Measurements from ENCODE around the gene MYH6. TPM values are rescaled to one million over a fixed set of nuclear protein-coding genes. Genes with fewer than 3 reads are reported as not detected.
"Not testable (repeated sequence)": the region's sequence is repeated elsewhere in the genome, so short reads cannot be mapped to it uniquely, and the experiment has no call there.

The MYH6 gene
- total and polyA plus RNA-seq, 2 of the 13 experiments (the other 11 are each of a cell fraction or from before 2014, with no cell fraction given) = 0.01 TPM; not detected in 1

DNA sequence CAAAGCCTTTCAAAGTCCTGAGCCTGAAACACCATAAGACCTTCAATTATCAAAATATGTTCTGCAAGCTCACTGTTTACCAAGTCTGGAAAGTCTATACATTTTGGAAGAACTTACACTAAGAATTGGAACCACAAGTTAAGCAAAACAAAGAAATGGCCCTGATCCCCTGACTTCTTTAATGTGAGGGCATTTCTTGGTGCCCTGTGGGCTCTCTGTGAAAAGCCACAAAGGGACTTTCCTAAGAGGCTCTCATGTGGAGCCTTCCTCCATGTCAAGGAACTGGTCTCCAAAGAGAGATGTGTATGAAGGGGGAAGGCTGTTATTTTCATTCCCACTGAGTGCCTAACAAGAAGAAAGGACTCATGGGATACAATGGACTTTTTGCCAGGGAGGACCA is 13.5 kb upstream of the MYH6 start:
- no peak overlapping the region for H3K4me2 ChIP-seq (ENCODE audit: low read depth, low read length)
- in situ Hi-C loops (cut with HindIII; ENCODE audit: extremely low pct_ligation_motif_present, low pct_unique_long_range_greater_than_20kb) (no loop called here), intact Hi-C loops (cut with micrococcal nuclease; ENCODE audit: unreplicated experiment) (no loop called here)
- ATAC-seq = no peak
- no peaks in the 10 kb centered on the region for H3K4me1 ChIP-seq (ENCODE audit: insufficient read depth, low read length)
- peaks cover 9 to 69% of the 10 kb centered on the region in 2 experiments for H3K27me3 ChIP-seq (ENCODE audit: control insufficient read depth in 1 of 2, insufficient read depth in 2 of 2, low read length in 2 of 2)
- no peaks in the 10 kb centered on the region for H4K20me1 ChIP-seq (ENCODE audit: insufficient read depth, low read length)
- H3K36me3 ChIP-seq (replicated peaks in 1 of 2; ENCODE audit: control insufficient read depth in 1 of 2, insufficient read depth in 2 of 2, low read length in 2 of 2) = no peaks in the 10 kb centered on the region
- ChIA-PET CTCF (ENCODE audit: low intra/inter-chr PET ratio, low total read pairs) (no interaction called here), POLR2A (no interaction called here)
- H2AFZ ChIP-seq (ENCODE audit: low read length) = no peak overlapping the region
- TF ChIP-seq ZSCAN9 (CRISPR knock-in tag; IDR thresholded peaks at IDR 0.05; ENCODE audit: borderline replicate concordance) = no peak
- TF ChIP-seq IKZF4 (CRISPR knock-in tag; IDR thresholded peaks at IDR 0.05; ENCODE audit: borderline replicate concordance, low read depth, not compliant biosample characterization) = no peak
- TF ChIP-seq ZNF775 (CRISPR knock-in tag; IDR thresholded peaks at IDR 0.05; ENCODE audit: borderline replicate concordance) = no peak
- H3K9ac ChIP-seq (ENCODE audit: insufficient read depth, low read depth, low read length) = no peak overlapping the region
- H3K9me3 ChIP-seq (ENCODE audit: low read length) = no peaks in the 10 kb centered on the region
- no peaks in the 10 kb centered on the region for H3K79me2 ChIP-seq (ENCODE audit: insufficient read depth, low read length)
- no peak overlapping the region for H3K4me3 ChIP-seq (replicated peaks in 1 of 3; ENCODE audit: insufficient read depth in 1 of 3, low read depth in 2 of 3, low read length in 3 of 3)
- BruUV-seq (replicated peaks) = no TSS peak
- no peak for FAIRE-seq
- DNase-seq (ENCODE audit: low spot score) = no peak
- no peak overlapping the region for H3K27ac ChIP-seq (ENCODE audit: extremely low read length, insufficient read depth, low read length)

DNA sequence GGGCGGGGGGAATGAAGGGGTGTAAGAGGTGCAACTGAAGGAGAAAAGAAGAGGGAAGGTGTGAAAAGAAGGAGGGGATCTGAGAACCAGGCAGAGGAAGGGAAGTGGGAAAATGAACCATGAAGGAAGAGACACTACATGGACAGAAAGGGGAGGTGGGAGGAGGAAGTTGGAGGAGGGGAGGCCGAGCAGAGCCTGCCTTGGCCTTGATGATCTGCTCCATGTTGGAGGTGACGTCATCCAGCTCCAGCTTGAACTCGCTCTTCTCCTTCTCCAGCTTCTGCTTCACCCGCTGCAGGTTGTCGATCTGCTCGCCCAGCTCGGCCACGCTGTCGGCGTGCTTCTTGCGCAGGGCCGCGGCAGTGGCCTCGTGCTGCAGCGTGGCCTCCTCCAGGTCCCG is 11.6 kb upstream of the MYH6 start:
- POLR2A ChIA-PET; H3K4me2 ChIP-seq (ENCODE audit: low read depth, low read length); FAIRE-seq; intact Hi-C loops (cut with micrococcal nuclease; ENCODE audit: unreplicated experiment); H3K79me2 ChIP-seq (ENCODE audit: insufficient read depth, low read length); H2AFZ ChIP-seq (ENCODE audit: low read length); CTCF ChIA-PET (ENCODE audit: low intra/inter-chr PET ratio, low total read pairs); H4K20me1 ChIP-seq (ENCODE audit: insufficient read depth, low read length); in situ Hi-C loops (cut with HindIII; ENCODE audit: extremely low pct_ligation_motif_present, low pct_unique_long_range_greater_than_20kb); ATAC-seq; H3K36me3 ChIP-seq (replicated peaks in 1 of 2; ENCODE audit: control insufficient read depth in 1 of 2, insufficient read depth in 2 of 2, low read length in 2 of 2); H3K4me3 ChIP-seq (replicated peaks in 1 of 3; ENCODE audit: insufficient read depth in 1 of 3, low read depth in 2 of 3, low read length in 3 of 3); DNase-seq (ENCODE audit: low spot score); H3K9ac ChIP-seq (ENCODE audit: insufficient read depth, low read depth, low read length); H3K4me1 ChIP-seq (ENCODE audit: insufficient read depth, low read length); BruUV-seq (replicated peaks); H3K27ac ChIP-seq (ENCODE audit: extremely low read length, insufficient read depth, low read length); H3K9me3 ChIP-seq (ENCODE audit: low read length); TF ChIP-seq CREB1, ATF7 (CRISPR knock-in tag; IDR thresholded peaks at IDR 0.05): not testable (repeated sequence)
- H3K27me3 ChIP-seq (ENCODE audit: control insufficient read depth in 1 of 2, insufficient read depth in 2 of 2, low read length in 2 of 2) = peaks cover 21 to 80% of the 10 kb centered on the region in 2 experiments; a peak in 4 of 5 replicates
- WGBS (ENCODE audit: low lambda C conversion rate) = 26% methylated on average over 5 of the region's 17 CpGs
- TF ChIP-seq CREB1 (IDR thresholded peaks at IDR 0.05) (peak; percentile 95), ATF7 (IDR thresholded peaks at IDR 0.05) (peak; percentile 100)
